OCI-LY3 (cell line): ENCODE measurements around the gene CBLN4.

Source experiments
- H2AFZ ChIP-seq: fragments of 200-600, 300-600 bp; shearing (Covaris generic); 2 replicates; pipeline ENCODE4 v1.6.0; 2014; ENCODE audit warnings: antibody characterized with exemption, low read depth, low read length
- H3K27ac ChIP-seq: fragments of 200-600, 300-600 bp; sonication (generic); 2 replicates; pipeline ENCODE4 v1.5.1; 2014; ENCODE audit warnings: mild to moderate bottlenecking, low read length, moderate library complexity, mixed read lengths
- H3K27me3 ChIP-seq: fragments of 200-600, 300-600 bp; sonication (generic); 2 replicates; pipeline ENCODE4 v1.6.1; 2014; ENCODE audit warnings: low read depth, low read length, mixed read lengths
- H3K36me3 ChIP-seq: fragments of 200-600, 300-600 bp; sonication (generic); replicated peaks from 2 replicates; pipeline ENCODE3; 2014; ENCODE audit warnings: low read depth, low read length, mixed read lengths
- H3K4me1 ChIP-seq: fragments of 300-600, 200-600 bp; sonication (generic); 2 replicates; pipeline ENCODE4 v1.6.1; 2014; ENCODE audit warnings: low read length, mixed read lengths
- H3K4me2 ChIP-seq: fragments of 200-600, 300-600 bp; sonication (generic); 2 replicates; pipeline ENCODE4 v1.6.1; 2014; ENCODE audit warnings: low read length, mixed read lengths
- H3K4me3 ChIP-seq: fragments of 300-600, 200-600 bp; sonication (generic); 2 replicates; pipeline ENCODE4 v1.5.1; 2014; ENCODE audit warnings: antibody characterized with exemption, mild to moderate bottlenecking, low read length, moderate library complexity
- H3K79me2 ChIP-seq: fragments of 300-600, 200-600 bp; shearing (Covaris generic); 2 replicates; pipeline ENCODE4 v1.6.1; 2014; ENCODE audit warnings: mild to moderate bottlenecking, low read length, mixed read lengths
- H3K9ac ChIP-seq: fragments of 300-600, 200-600 bp; shearing (Covaris generic); 2 replicates; pipeline ENCODE4 v1.6.0; 2014; ENCODE audit warnings: mild to moderate bottlenecking, low read length, moderate library complexity
- H3K9me3 ChIP-seq: fragments of 200-600, 300-600 bp; shearing (Covaris generic); 2 replicates; pipeline ENCODE4 v1.6.1; 2014; ENCODE audit warnings: low read length, mixed read lengths; ENCODE audit not compliant: insufficient read depth
- H4K20me1 ChIP-seq: fragments of 200-600, 300-600 bp; sonication (generic); 2 replicates; pipeline ENCODE4 v1.6.1; 2016; ENCODE audit warnings: low read length, mixed read lengths; ENCODE audit not compliant: insufficient read depth
- CTCF ChIP-seq: fragments of 200-600, 300-600 bp; sonication (generic); IDR thresholded peaks from 2 replicates; pipeline ENCODE4 v1.5.1; 2014; ENCODE audit warnings: antibody characterized with exemption, low read length, low read depth
- EZH2phosphoT487 ChIP-seq: fragments of 200-600 bp; shearing (Covaris generic); IDR thresholded peaks from 2 replicates; pipeline ENCODE4 v1.6.1; 2018; ENCODE audit warnings: antibody characterized with exemption, mixed run types, low read depth

The CBLN4 gene

GRCh38 chr20:56018194-56018593, 12.9 kb upstream of the CBLN4 start:
- H3K9me3 ChIP-seq: no peaks in the 10 kb centered on the region
- no peak overlapping the region for H3K9ac ChIP-seq
- peaks cover 20% of the 10 kb centered on the region; the same call in 1 of the 2 replicates for H3K27me3 ChIP-seq
- no peaks in the 10 kb centered on the region for H4K20me1 ChIP-seq
- no peaks in the 10 kb centered on the region for H3K4me1 ChIP-seq
- H3K4me2 ChIP-seq: no peak overlapping the region
- no peaks in the 10 kb centered on the region for H3K79me2 ChIP-seq
- no peak overlapping the region for H3K27ac ChIP-seq
- no peak overlapping the region for H2AFZ ChIP-seq
- TF ChIP-seq EZH2phosphoT487: no peak
- TF ChIP-seq CTCF: no peak
- no peaks in the 10 kb centered on the region for H3K36me3 ChIP-seq
- no peak overlapping the region for H3K4me3 ChIP-seq

- H3K27me3 ChIP-seq: peaks cover 26% of the 10 kb centered on the region; the same call in 1 of the 2 replicates
- no peak overlapping the region for H3K4me3 ChIP-seq
- H3K4me1 ChIP-seq: no peaks in the 10 kb centered on the region
- no peak overlapping the region for H3K4me2 ChIP-seq
- H4K20me1 ChIP-seq: no peaks in the 10 kb centered on the region
- no peaks in the 10 kb centered on the region for H3K36me3 ChIP-seq
- no peak overlapping the region for H3K9ac ChIP-seq
- no peaks in the 10 kb centered on the region for H3K79me2 ChIP-seq
- H2AFZ ChIP-seq: no peak overlapping the region
- no peak for TF ChIP-seq EZH2phosphoT487
- TF ChIP-seq CTCF: no peak
- H3K27ac ChIP-seq: no peak overlapping the region
- H3K9me3 ChIP-seq: no peaks in the 10 kb centered on the region
Observed at GRCh38 chr20:56017560-56017959, 12.2 kb upstream of the CBLN4 start.

GRCh38 chr20:56014998-56015397, 9.7 kb upstream of the CBLN4 start:
- Histone ChIP-seq H3K36me3 (no peaks in the 10 kb centered on the region), H3K9me3 (no peaks in the 10 kb centered on the region)

GRCh38 chr20:56014151-56014550, 8.8 kb upstream of the CBLN4 start:
- no peak overlapping the region for H3K4me2 ChIP-seq
- H2AFZ ChIP-seq: no peak overlapping the region
- H4K20me1 ChIP-seq: no peaks in the 10 kb centered on the region
- H3K4me1 ChIP-seq: no peaks in the 10 kb centered on the region
- H3K9me3 ChIP-seq: no peaks in the 10 kb centered on the region
- TF ChIP-seq CTCF (no peak), EZH2phosphoT487 (no peak)
- H3K27me3 ChIP-seq: peaks cover 26% of the 10 kb centered on the region
- no peaks in the 10 kb centered on the region for H3K36me3 ChIP-seq
- no peak overlapping the region for H3K4me3 ChIP-seq
- H3K9ac ChIP-seq: no peak overlapping the region
- no peak overlapping the region for H3K27ac ChIP-seq
- no peaks in the 10 kb centered on the region for H3K79me2 ChIP-seq

More at GRCh38 chr20:56014998-56015397, 9.7 kb upstream of the CBLN4 start:
- Histone ChIP-seq H2AFZ (no peak overlapping the region), H3K9ac (no peak overlapping the region), H3K27ac (no peak overlapping the region), H3K4me2 (no peak overlapping the region), H3K4me3 (no peak overlapping the region), H3K4me1 (no peaks in the 10 kb centered on the region), H4K20me1 (no peaks in the 10 kb centered on the region), H3K27me3 (peaks cover 34% of the 10 kb centered on the region), H3K79me2 (no peaks in the 10 kb centered on the region)
- no peak for TF ChIP-seq EZH2phosphoT487
- TF ChIP-seq CTCF: no peak
